WTC11 (cell line): ENCODE data around the gene VANGL2. TPM values are rescaled to one million over a fixed set of nuclear protein-coding genes. Genes with fewer than 3 reads are reported as not detected.

Experiments used
- ATAC-seq: fragments of 200-7000 bp; cut with Tn5 transposase; 2 replicates; pipeline ENCODE4 v1.10.0; 2021; ENCODE audit warnings: mild to moderate bottlenecking, moderate library complexity
- CTCF ChIA-PET: fragments of 300-600 bp; sonication (Branson Sonifier 250); formaldehyde crosslinking; loops from one replicate; lab custom pipeline; 2021; ENCODE audit warnings: antibody characterized with exemption; lab: Charles Lee
- POLR2A ChIA-PET: fragments of 350-600 bp; sonication (Branson Sonifier 250); formaldehyde crosslinking; loops from one replicate; lab custom pipeline; 2021; ENCODE audit warnings: antibody characterized with exemption; lab: Charles Lee
- DNase-seq: peaks from one replicate; pipeline ENCODE4 v3.0.0; 2021; ENCODE audit warnings: low spot score
- H3K27ac Mint-ChIP-seq: 2 replicates; pipeline ENCODE4 v1.8.0; 2021; ENCODE audit warnings: mixed read lengths
- H3K27me3 Mint-ChIP-seq: 2 replicates; pipeline ENCODE4 v1.8.0; 2021; ENCODE audit warnings: low read depth, mild to moderate bottlenecking, moderate library complexity, mixed read lengths
- H3K36me3 Mint-ChIP-seq: 2 replicates; pipeline ENCODE4 v1.8.0; 2021; ENCODE audit warnings: mixed read lengths
- H3K4me1 Mint-ChIP-seq: 2 replicates; pipeline ENCODE4 v1.8.0; 2022; ENCODE audit warnings: mixed read lengths
- H3K4me3 Mint-ChIP-seq: 2 replicates; pipeline ENCODE4 v1.8.0; 2021; ENCODE audit warnings: mild to moderate bottlenecking, moderate library complexity, mixed read lengths
- H3K9me3 Mint-ChIP-seq: 2 replicates; pipeline ENCODE4 v1.8.0; 2021; ENCODE audit warnings: mixed read lengths
- AFF4 ChIP-seq: sonication (generic); formaldehyde crosslinking; IDR thresholded peaks from 2 replicates; pipeline ENCODE4 v1.8.1; 2023; ENCODE audit warnings: mild to moderate bottlenecking, missing genetic modification reagents, borderline replicate concordance
- ERG ChIP-seq: fragments of 250-450 bp; sonication (Bioruptor Pico); IDR thresholded peaks from 2 replicates; pipeline ENCODE4 v1.8.0; 2021; ENCODE audit warnings: mild to moderate bottlenecking
- FOXJ3 ChIP-seq: sonication (generic); formaldehyde crosslinking; IDR thresholded peaks from 2 replicates; pipeline ENCODE4 v1.9.0; 2021; ENCODE audit warnings: missing genetic modification reagents, mild to moderate bottlenecking, borderline replicate concordance
- FOXK1 ChIP-seq: sonication (generic); formaldehyde crosslinking; IDR thresholded peaks from 2 replicates; pipeline ENCODE4 v1.8.0; 2022; ENCODE audit warnings: mild to moderate bottlenecking, moderate library complexity, missing genetic modification reagents
- HMGA2 ChIP-seq: fragments of 250-450 bp; sonication (Bioruptor Pico); IDR thresholded peaks from 2 replicates; pipeline ENCODE4 v1.4.0; 2021; ENCODE audit warnings: mild to moderate bottlenecking, moderate library complexity
- HMGXB4 ChIP-seq: sonication (generic); formaldehyde crosslinking; IDR thresholded peaks from 2 replicates; pipeline ENCODE4 v1.8.1; 2023; ENCODE audit warnings: mild to moderate bottlenecking, moderate library complexity, missing genetic modification reagents
- JAZF1 ChIP-seq: fragments of 250-450 bp; sonication (Bioruptor Pico); IDR thresholded peaks from 2 replicates; pipeline ENCODE4 v1.9.0; 2021; ENCODE audit warnings: moderate library complexity, mild to moderate bottlenecking, inconsistent platforms
- MLX ChIP-seq: sonication (generic); formaldehyde crosslinking; IDR thresholded peaks from 2 replicates; pipeline ENCODE4 v1.8.1; 2023; ENCODE audit warnings: mild to moderate bottlenecking, missing genetic modification reagents, moderate library complexity
- MYBL2 ChIP-seq: sonication (generic); formaldehyde crosslinking; IDR thresholded peaks from 2 replicates; pipeline ENCODE4 v1.8.1; 2023; ENCODE audit warnings: mild to moderate bottlenecking, moderate library complexity, missing genetic modification reagents
- NFATC4 ChIP-seq: fragments of 250-450 bp; sonication (Bioruptor Pico); IDR thresholded peaks from 2 replicates; pipeline ENCODE4 v1.9.0; 2021; ENCODE audit warnings: mild to moderate bottlenecking
- NFE2L1 ChIP-seq: sonication (generic); formaldehyde crosslinking; IDR thresholded peaks from 2 replicates; pipeline ENCODE4 v1.8.1; 2023; ENCODE audit warnings: missing genetic modification reagents
- NFYB ChIP-seq: sonication (generic); formaldehyde crosslinking; conservative IDR thresholded peaks from 2 replicates; pipeline ENCODE4 v1.8.0; 2022; ENCODE audit warnings: low read depth, missing genetic modification reagents
- OVOL2 ChIP-seq: fragments of 250-450 bp; sonication (Bioruptor Pico); IDR thresholded peaks from 2 replicates; pipeline ENCODE4 v1.9.0; 2021; ENCODE audit warnings: mild to moderate bottlenecking, borderline replicate concordance
- RORB ChIP-seq: fragments of 250-450 bp; sonication (Bioruptor Pico); IDR thresholded peaks from 2 replicates; pipeline ENCODE4 v1.9.0; 2021; ENCODE audit warnings: mild to moderate bottlenecking
- SMAD4 ChIP-seq: sonication (generic); formaldehyde crosslinking; IDR thresholded peaks from 2 replicates; pipeline ENCODE4 v1.8.0; 2022; ENCODE audit warnings: mild to moderate bottlenecking, missing genetic modification reagents
- TEAD1 ChIP-seq: sonication (generic); formaldehyde crosslinking; IDR thresholded peaks from 2 replicates; pipeline ENCODE4 v1.8.0; 2022; ENCODE audit warnings: mild to moderate bottlenecking, missing genetic modification reagents
- TP53 ChIP-seq: sonication (generic); formaldehyde crosslinking; IDR thresholded peaks from 2 replicates; pipeline ENCODE4 v1.8.1; 2023; ENCODE audit warnings: mild to moderate bottlenecking, missing genetic modification reagents
- USF1 ChIP-seq: sonication (generic); formaldehyde crosslinking; IDR thresholded peaks from 2 replicates; pipeline ENCODE4 v1.8.0; 2022; ENCODE audit warnings: mild to moderate bottlenecking, missing genetic modification reagents
- ZBTB21 ChIP-seq: sonication (generic); formaldehyde crosslinking; IDR thresholded peaks from 2 replicates; pipeline ENCODE4 v1.8.1; 2023; ENCODE audit warnings: mild to moderate bottlenecking, missing genetic modification reagents, borderline replicate concordance
- ZNF219 ChIP-seq: sonication (generic); formaldehyde crosslinking; IDR thresholded peaks from 2 replicates; pipeline ENCODE4 v1.8.0; 2023; ENCODE audit warnings: missing genetic modification reagents, mild to moderate bottlenecking, borderline replicate concordance
- ZNF232 ChIP-seq: sonication (generic); formaldehyde crosslinking; IDR thresholded peaks from 2 replicates; pipeline ENCODE4 v1.8.0; 2022; ENCODE audit warnings: mild to moderate bottlenecking, missing genetic modification reagents
- ZNF281 ChIP-seq: sonication (generic); formaldehyde crosslinking; IDR thresholded peaks from 2 replicates; pipeline ENCODE4 v1.8.0; 2023; ENCODE audit warnings: mild to moderate bottlenecking, missing genetic modification reagents
- ZNF317 ChIP-seq: sonication (generic); formaldehyde crosslinking; IDR thresholded peaks from 2 replicates; pipeline ENCODE4 v1.8.1; 2023; ENCODE audit warnings: low read depth, mild to moderate bottlenecking, moderate library complexity, missing genetic modification reagents, borderline replicate concordance
- ZNF423 ChIP-seq: fragments of 250-450 bp; sonication (Bioruptor Pico); IDR thresholded peaks from 2 replicates; pipeline ENCODE4 v2.1.2; 2022; ENCODE audit warnings: mild to moderate bottlenecking, moderate library complexity
- total RNA-seq: library from RNA; stranded (reverse); gene quantifications from 3 replicates; pipeline ENCODE4 v1.2.3, GENCODE V29; 2021

The VANGL2 gene
- total RNA-seq, 1 experiment from 2014 or later: 68.0 TPM

GRCh38 chr1:160357286-160358002 is 42.9 kb upstream of the VANGL2 start (continued):
- TF ChIP-seq ZNF281 (CRISPR knock-in tag): no peak
- no peak for TF ChIP-seq ZNF219
- no peak for TF ChIP-seq ZNF423
- TF ChIP-seq USF1: no peak
- TF ChIP-seq TP53 (CRISPR knock-in tag): no peak
- no peak for TF ChIP-seq FOXK1 (CRISPR knock-in tag)
- no peak for TF ChIP-seq NFATC4 (CRISPR knock-in tag)
- no peak for TF ChIP-seq NFYB (CRISPR knock-in tag)
- TF ChIP-seq SMAD4 (CRISPR knock-in tag): no peak
- no peak for TF ChIP-seq JAZF1 (CRISPR knock-in tag)
- no peak for TF ChIP-seq RORB (CRISPR knock-in tag)
- TF ChIP-seq MLX: no peak
- no peak for TF ChIP-seq FOXJ3 (CRISPR knock-in tag)

- POLR2A ChIA-PET: interaction anchor here (0.5 kb wide), 1 partner anchor 891 kb away, joined by 3 read pairs; no protein-coding TSS in a partner anchor
- H3K4me3 Mint-ChIP-seq: no peak overlapping the region
- DNase-seq (no peak), ATAC-seq (no peak)
- no peak overlapping the region for H3K27ac Mint-ChIP-seq
- H3K36me3 Mint-ChIP-seq: peaks cover 63% of the 10 kb centered on the region
- H3K9me3 Mint-ChIP-seq: no peaks in the 10 kb centered on the region
- no peaks in the 10 kb centered on the region for H3K27me3 Mint-ChIP-seq
- peaks cover 19% of the 10 kb centered on the region for H3K4me1 Mint-ChIP-seq
- CTCF ChIA-PET: interaction anchor here (1.2 to 1.8 kb wide), 3 partner anchors 19 to 67 kb away, joined by 4 to 12 read pairs (median 5); no protein-coding TSS in a partner anchor
- TF ChIP-seq HMGA2 (CRISPR knock-in tag) (no peak), ZNF423 (no peak), ZNF232 (no peak), HMGXB4 (CRISPR knock-in tag) (no peak), ZBTB21 (no peak), FOXJ3 (CRISPR knock-in tag) (no peak), TEAD1 (CRISPR knock-in tag) (no peak), FOXK1 (CRISPR knock-in tag) (no peak), NFYB (CRISPR knock-in tag) (no peak), AFF4 (CRISPR knock-in tag) (no peak), ERG (CRISPR knock-in tag) (no peak), OVOL2 (no peak), MYBL2 (CRISPR knock-in tag) (no peak), ZNF317 (CRISPR knock-in tag) (no peak), NFE2L1 (CRISPR knock-in tag) (no peak)
Observed at GRCh38 chr1:160358073-160358472, 42.3 kb upstream of the VANGL2 start.
